Smooth muscle cell (in vitro differentiated cells): ENCODE measurements around the gene HELQ. TPM values are rescaled to one million over a fixed set of nuclear protein-coding genes. Genes with fewer than 3 reads are reported as not detected.

Experiments used
- DNase-seq: peaks from one replicate; lab custom pipeline; 2025; ENCODE audit not compliant: unreplicated experiment; lab: John Stamatoyannopoulos, UW
- H2AFZ ChIP-seq: fragments of 200-600 bp; sonication (generic); 2 replicates; pipeline ENCODE4 v1.6.0; 2016; ENCODE audit warnings: antibody characterized with exemption, low read depth, mild to moderate bottlenecking
- H3F3A ChIP-seq: fragments of 200-600 bp; sonication (generic); 2 replicates; pipeline ENCODE4 v1.6.0; 2017; ENCODE audit warnings: antibody characterized with exemption, low read depth
- H3K27ac ChIP-seq: fragments of 200-600 bp; sonication (generic); 2 replicates; pipeline ENCODE4 v1.5.1; 2016; ENCODE audit warnings: low read depth, mild to moderate bottlenecking
- H3K27me3 ChIP-seq: fragments of 200-600 bp; sonication (generic); 2 replicates; pipeline ENCODE4 v1.6.1; 2016; ENCODE audit warnings: low read depth, mild to moderate bottlenecking
- H3K36me3 ChIP-seq: fragments of 200-600 bp; sonication (generic); 2 replicates; pipeline ENCODE4 v1.5.1; 2016; ENCODE audit warnings: low read depth
- H3K4me1 ChIP-seq: fragments of 200-600 bp; sonication (generic); 2 replicates; pipeline ENCODE4 v1.5.1; 2016; ENCODE audit warnings: low read depth
- H3K4me2 ChIP-seq: fragments of 200-600 bp; sonication (generic); 2 replicates; pipeline ENCODE4 v1.6.0; 2016; ENCODE audit warnings: mild to moderate bottlenecking
- H3K4me3 ChIP-seq: fragments of 200-600 bp; sonication (generic); 2 replicates; pipeline ENCODE4 v1.5.1; 2016; ENCODE audit warnings: mild to moderate bottlenecking
- H3K79me2 ChIP-seq: fragments of 200-600 bp; sonication (generic); 2 replicates; pipeline ENCODE4 v1.6.0; 2016; ENCODE audit warnings: low read depth, mild to moderate bottlenecking
- H3K9ac ChIP-seq: fragments of 200-600 bp; sonication (generic); 2 replicates; pipeline ENCODE4 v1.6.0; 2016; ENCODE audit warnings: low read depth
- H3K9me3 ChIP-seq: fragments of 200-600 bp; sonication (generic); replicated peaks from 2 replicates; pipeline ENCODE4 v1.5.1; 2016; ENCODE audit warnings: low read depth
- H4K20me1 ChIP-seq: fragments of 200-600 bp; sonication (generic); 2 replicates; pipeline ENCODE4 v1.6.0; 2016; ENCODE audit warnings: low read depth
- CTCF ChIP-seq: fragments of 200-600 bp; sonication (generic); IDR thresholded peaks from 2 replicates; pipeline ENCODE4 v1.5.1; 2017; ENCODE audit warnings: borderline replicate concordance, mild to moderate bottlenecking, antibody characterized with exemption; ENCODE audit not compliant: insufficient read depth, poor library complexity, severe bottlenecking
- WGBS: methylation state at CpG from one replicate; pipeline ENCODE4 v1.1.7; 2016; ENCODE audit warnings: low lambda C conversion rate; 5-methylcytosine and 5-hydroxymethylcytosine counted together
- polyA plus RNA-seq: library from polyadenylated mRNA; unstranded; fragments of >200 nt; fragmentation: Nextera tagmentation; extraction: Ambion mirVana; gene quantifications from 2 replicates; pipeline ENCODE4 v1.2.1, GENCODE V29; 2016
- total RNA-seq: library from RNA; depleted of rRNA; stranded (reverse); fragments of >200 nt; gene quantifications from 2 replicates; pipeline ENCODE4 v1.2.3, GENCODE V29; 2014

HELQ gene
- total and polyA plus RNA-seq, 2 experiments from 2014 or later = 5.7 to 6.1 TPM

DNA sequence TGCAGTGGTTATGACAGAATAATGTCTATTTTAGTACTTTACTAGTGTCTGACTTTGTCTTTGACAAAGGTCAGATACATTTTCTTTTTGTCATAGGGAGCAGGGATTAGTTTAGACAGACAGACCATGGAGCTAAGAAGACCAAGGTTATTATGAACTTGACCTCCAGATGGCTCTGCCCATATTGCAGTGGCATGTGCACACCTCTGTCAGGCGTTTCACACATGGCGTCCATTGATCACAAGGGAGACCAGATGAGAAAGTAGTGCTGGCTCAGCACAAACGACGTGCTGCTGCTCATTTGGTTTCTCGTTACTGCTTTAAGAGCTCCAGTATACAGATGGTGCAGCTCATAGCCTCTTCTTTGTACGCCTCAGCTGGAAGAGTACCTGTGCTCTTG lies 64.7 kb downstream of the HELQ start:
- Histone ChIP-seq H2AFZ (no peak overlapping the region), H3K4me1 (peaks cover 21% of the 10 kb centered on the region), H3K9ac (no peak overlapping the region), H4K20me1 (no peaks in the 10 kb centered on the region), H3F3A (no peaks in the 10 kb centered on the region), H3K27ac (no peak overlapping the region), H3K4me3 (no peak overlapping the region), H3K27me3 (peaks cover 12% of the 10 kb centered on the region), H3K79me2 (no peaks in the 10 kb centered on the region), H3K9me3 (no peaks in the 10 kb centered on the region), H3K4me2 (no peak overlapping the region), H3K36me3 (no peaks in the 10 kb centered on the region)
- no peak for DNase-seq
- TF ChIP-seq CTCF = no peak
- WGBS = 60% methylated on average over 6 of the region's 6 CpGs

- no peak overlapping the region for H3K4me2 ChIP-seq
- H3K9me3 ChIP-seq = no peaks in the 10 kb centered on the region
- no peak for DNase-seq
- WGBS = 45% methylated on average over 8 of the region's 8 CpGs
- no peak overlapping the region for H2AFZ ChIP-seq
- no peak overlapping the region for H3K27ac ChIP-seq
- peaks cover 12% of the 10 kb centered on the region for H3K27me3 ChIP-seq
- peaks cover 21% of the 10 kb centered on the region for H3K4me1 ChIP-seq
- H3K9ac ChIP-seq = no peak overlapping the region
- H3F3A ChIP-seq = no peaks in the 10 kb centered on the region
- H4K20me1 ChIP-seq = no peaks in the 10 kb centered on the region
- TF ChIP-seq CTCF = no peak
- H3K79me2 ChIP-seq = no peaks in the 10 kb centered on the region
- no peak overlapping the region for H3K4me3 ChIP-seq
- no peaks in the 10 kb centered on the region for H3K36me3 ChIP-seq
Measured at GRCh38 chr4:83389756-83390505, 65.7 kb downstream of the HELQ start.

DNA sequence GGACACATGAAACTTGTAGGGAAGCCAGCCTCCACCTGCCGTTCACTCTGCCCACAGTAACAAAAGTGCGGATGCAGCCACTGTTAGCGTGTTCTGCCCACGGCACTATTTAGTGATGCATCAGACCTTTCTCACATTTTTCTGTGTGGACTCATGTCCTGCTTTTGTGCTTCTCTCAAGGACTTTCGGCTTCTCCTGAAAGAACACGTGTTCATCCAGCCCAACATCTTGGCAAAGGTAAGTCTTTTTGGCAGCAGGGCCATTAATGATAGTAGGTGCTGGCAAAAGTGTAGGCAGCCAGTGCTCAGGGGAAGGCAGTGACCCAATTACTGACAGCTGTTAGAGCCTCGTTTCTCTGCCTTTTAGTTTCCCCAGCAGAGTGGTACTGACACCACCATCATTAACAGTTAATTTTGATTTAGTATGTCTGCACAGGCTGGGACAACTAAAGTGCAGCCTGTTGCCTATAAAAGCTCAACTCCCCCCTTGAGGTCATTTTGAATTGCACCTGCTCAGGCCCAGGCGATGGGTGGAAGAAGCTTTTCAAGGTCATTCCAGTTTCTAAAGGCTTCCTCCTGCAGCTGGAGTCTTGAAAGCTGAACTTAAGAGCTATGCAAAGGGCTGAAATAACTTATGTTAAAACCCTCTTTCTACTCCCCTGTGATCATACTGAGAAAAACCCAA lies 66.4 kb downstream of the HELQ start:
- H3K9ac ChIP-seq = no peak overlapping the region
- H3K4me1 ChIP-seq = peaks cover 21% of the 10 kb centered on the region
- H3K4me3 ChIP-seq = no peak overlapping the region
- no peaks in the 10 kb centered on the region for H4K20me1 ChIP-seq
- H2AFZ ChIP-seq = no peak overlapping the region
- no peaks in the 10 kb centered on the region for H3K36me3 ChIP-seq
- DNase-seq = no peak
- H3K27ac ChIP-seq = no peak overlapping the region
- peaks cover 12% of the 10 kb centered on the region for H3K27me3 ChIP-seq
- TF ChIP-seq CTCF = no peak
- no peaks in the 10 kb centered on the region for H3K9me3 ChIP-seq
- WGBS = 67% methylated on average over 8 of the region's 8 CpGs
- no peaks in the 10 kb centered on the region for H3K79me2 ChIP-seq
- H3F3A ChIP-seq = no peaks in the 10 kb centered on the region
- H3K4me2 ChIP-seq = no peak overlapping the region
